Heart right ventricle (tissue), 16 donors: Measurements from ENCODE around the gene ARL4A. TPM values are rescaled to one million over a fixed set of nuclear protein-coding genes. Genes with fewer than 3 reads are reported as not detected.

Source experiments
- ATAC-seq, 8 donors: fragments of 200-7000 bp; cut with Tn5 transposase; one replicate each; pipeline ENCODE4 v1.9.1; 2020; ENCODE audit warnings: mild to moderate bottlenecking in 8 of 8, moderate library complexity in 8 of 8, moderate number of reproducible peaks in 1 of 8
- DNase-seq, 2 donors: peaks; one replicate each; pipeline ENCODE4 v3.0.0-alpha.2; 2020
- H3K27ac ChIP-seq, 10 donors: fragments of 200-600 bp; sonication (generic) in 2 of 10; one replicate each; pipeline versions ENCODE4 v1.5.0 to v1.8.0; 2020 to 2022; ENCODE audit warnings: mild to moderate bottlenecking in 3 of 10
- H3K27me3 ChIP-seq, 7 donors: fragments of 200-600 bp; one replicate each; pipeline ENCODE4 v1.8.0; 2021 to 2022; ENCODE audit warnings: mild to moderate bottlenecking in 2 of 7
- H3K36me3 ChIP-seq, 9 donors: fragments of 200-600 bp; sonication (generic) in 1 of 9; one replicate each; pipeline versions ENCODE4 v1.5.0 to v1.8.0; 2020 to 2022; ENCODE audit warnings: mild to moderate bottlenecking in 2 of 9
- H3K4me1 ChIP-seq, 9 donors: fragments of 200-600 bp; sonication (generic) in 1 of 9; one replicate each; pipeline versions ENCODE4 v1.5.0 to v1.8.0; 2020 to 2022; ENCODE audit warnings: mild to moderate bottlenecking in 4 of 9
- H3K4me3 ChIP-seq, 10 donors: fragments of 200-600 bp; sonication (generic) in 2 of 10; one replicate each; pipeline versions ENCODE4 v1.5.0 to v1.8.0; 2020 to 2022; ENCODE audit warnings: mild to moderate bottlenecking in 7 of 10, moderate library complexity in 2 of 10
- H3K9me3 ChIP-seq, 11 donors: fragments of 200-600 bp in 10 of 11; sonication (generic) in 2 of 11; one replicate each; pipeline versions ENCODE4 v1.5.0 to v1.8.0; 2013 to 2022; ENCODE audit warnings: mild to moderate bottlenecking in 2 of 11, control low read depth in 1 of 11, moderate library complexity in 1 of 11
- WGBS, 2 donors: extraction: QIAGEN DNeasy Blood & Tissue Kit; methylation state at CpG; one replicate each; pipeline ENCODE4 v1.1.7; 2013; ENCODE audit warnings: inconsistent platforms in 1 of 2; 5-methylcytosine and 5-hydroxymethylcytosine counted together
- intact Hi-C, 10 donors: fragments of 100-400 bp; cut with DNase I; formaldehyde crosslinking; loops; one replicate each; pipeline versions ENCODE4 v1.11.1 to v1.14.2; 2022
- polyA plus RNA-seq, 2 donors: library from polyadenylated mRNA; stranded (reverse); fragments of 200-250 nt; gene quantifications; one replicate each; pipeline ENCODE4 v1.2.3, GENCODE V29; 2013
- total RNA-seq, 10 donors: library from RNA; stranded (reverse); fragmentation: NEBNext Ultra II Directional in 3 of 10; extraction: Animal tissue kit (Norgen Biotek cat#: 25700) in 3 of 10; gene quantifications; one replicate each; pipeline versions ENCODE4 v1.2.1 to v1.2.4, GENCODE V29; 2021 to 2023
- TF ChIP-seq, protein P1 (sequence below), 9 donors: fragments of 200-600 bp; sonication (generic) in 2 of 9; IDR thresholded peaks; one replicate each; pipeline versions ENCODE4 v1.5.0 to v1.8.0; 2021 to 2022; ENCODE audit warnings: antibody characterized with exemption in 9 of 9, mild to moderate bottlenecking in 5 of 9, moderate library complexity in 1 of 9
- donor health status: Arrhythmogenic right ventricular cardiomyopathy.
- donor health status: ischemic (EF 13 %, LVEDD 7.1; RV severe dilation, severe dysfunction).
- donor health status: healthy with polysubstance abuse.
- donor health status: DM: no; HTN: yes; CAD: no.
- donor health status: DM: no; HTN: no; CAD: no.
- donor health status: ischemic (EF 25% LVEDD 6.9; RV normal size, moderate dysfunction).
- donor health status: ischemic (EF 25% LVEDD 5.7; RV mildly dilated, moderate dysfunction).
- donor health status: healthy.
- donor health status: DM: yes; HTN: yes; CAD: no.
- donor health status: Ischemic cardiomyopathy.
- donor health status: ischemic (EF 35%, LVEDD 5.7; RV mildly dilated, moderate dysfunction).
- donor health status: nonischemic (EF 11% LVEDD 7.7; RV severe dilation, severe dysfunction).
- donor health status: DM: yes; HTN: yes; CAD: no.
- donor health status: PGD.
- donor health status: ischemic (EF 29% LVEDD 5.4; RV normal size, mild dysfunction).
- donor health status: nonischemic (EF 23%, LVEDD 6.1; RV moderate dilation, normal function).

ARL4A gene
- total and polyA plus RNA-seq, 12 donors: 6.9 to 21.4 (median 12.9) TPM

- Histone ChIP-seq H3K27me3 (no peaks in the 10 kb centered on the region), H3K9me3 (no peaks in the 10 kb centered on the region), H3K27ac (no peak overlapping the region), H3K4me3 (no peak overlapping the region), H3K4me1 (no peaks in the 10 kb centered on the region), H3K36me3 (no peaks in the 10 kb centered on the region)
- TF ChIP-seq, protein P1, sequence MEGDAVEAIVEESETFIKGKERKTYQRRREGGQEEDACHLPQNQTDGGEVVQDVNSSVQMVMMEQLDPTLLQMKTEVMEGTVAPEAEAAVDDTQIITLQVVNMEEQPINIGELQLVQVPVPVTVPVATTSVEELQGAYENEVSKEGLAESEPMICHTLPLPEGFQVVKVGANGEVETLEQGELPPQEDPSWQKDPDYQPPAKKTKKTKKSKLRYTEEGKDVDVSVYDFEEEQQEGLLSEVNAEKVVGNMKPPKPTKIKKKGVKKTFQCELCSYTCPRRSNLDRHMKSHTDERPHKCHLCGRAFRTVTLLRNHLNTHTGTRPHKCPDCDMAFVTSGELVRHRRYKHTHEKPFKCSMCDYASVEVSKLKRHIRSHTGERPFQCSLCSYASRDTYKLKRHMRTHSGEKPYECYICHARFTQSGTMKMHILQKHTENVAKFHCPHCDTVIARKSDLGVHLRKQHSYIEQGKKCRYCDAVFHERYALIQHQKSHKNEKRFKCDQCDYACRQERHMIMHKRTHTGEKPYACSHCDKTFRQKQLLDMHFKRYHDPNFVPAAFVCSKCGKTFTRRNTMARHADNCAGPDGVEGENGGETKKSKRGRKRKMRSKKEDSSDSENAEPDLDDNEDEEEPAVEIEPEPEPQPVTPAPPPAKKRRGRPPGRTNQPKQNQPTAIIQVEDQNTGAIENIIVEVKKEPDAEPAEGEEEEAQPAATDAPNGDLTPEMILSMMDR (IDR thresholded peaks at IDR 0.05): no peak
- DNase-seq (no peak), ATAC-seq (no peak)
- WGBS, 2 donors: 75 to 78% methylated on average over 4 of the region's 4 CpGs
- intact Hi-C loops: loop anchor here in 2 of 10 donors (10.0 kb wide), 2 partner anchors 536 to 616 kb away; no protein-coding TSS in a partner anchor
Observed at GRCh38 chr7:12648704-12649261, 38.6 kb upstream of the ARL4A start.

GRCh38 chr7:12649348-12649747 is 38.1 kb upstream of the ARL4A start:
- H3K27me3 ChIP-seq: no peaks in the 10 kb centered on the region
- intact Hi-C loops: loop anchor here in 2 of 10 donors (10.0 kb wide), 2 partner anchors 535 to 615 kb away; no protein-coding TSS in a partner anchor
- no peak overlapping the region for H3K4me3 ChIP-seq
- ATAC-seq (no peak), DNase-seq (no peak)
- no peaks in the 10 kb centered on the region for H3K4me1 ChIP-seq
- no peak overlapping the region for H3K27ac ChIP-seq
- H3K36me3 ChIP-seq: no peaks in the 10 kb centered on the region
- TF ChIP-seq, protein P1 (IDR thresholded peaks at IDR 0.05): no peak
- H3K9me3 ChIP-seq: no peaks in the 10 kb centered on the region

GRCh38 chr7:12650080-12650479 is 37.4 kb upstream of the ARL4A start:
- H3K27ac ChIP-seq: no peak overlapping the region
- TF ChIP-seq, protein P1 (IDR thresholded peaks at IDR 0.05): no peak
- DNase-seq (no peak), ATAC-seq (no peak)
- no peaks in the 10 kb centered on the region for H3K4me1 ChIP-seq
- H3K27me3 ChIP-seq: no peaks in the 10 kb centered on the region
- H3K36me3 ChIP-seq: no peaks in the 10 kb centered on the region
- intact Hi-C loops: no loop called here
- no peaks in the 10 kb centered on the region for H3K9me3 ChIP-seq
- no peak overlapping the region for H3K4me3 ChIP-seq
- 85 to 90% methylated on average over 2 of the region's 2 CpGs for WGBS, 2 donors

- ATAC-seq: no peak
- TF ChIP-seq, protein P1 (IDR thresholded peaks at IDR 0.05): no peak
- WGBS, 2 donors: 87 to 89% methylated on average over 3 of the region's 3 CpGs
- intact Hi-C loops: no loop called here
- no peaks in the 10 kb centered on the region for H3K9me3 ChIP-seq
- H3K4me1 ChIP-seq: no peaks in the 10 kb centered on the region
- H3K27me3 ChIP-seq: no peaks in the 10 kb centered on the region
- no peak overlapping the region for H3K27ac ChIP-seq
- H3K4me3 ChIP-seq: no peak overlapping the region
- no peaks in the 10 kb centered on the region for H3K36me3 ChIP-seq
- DNase-seq: no peak
Observed at GRCh38 chr7:12653110-12653509, 34.3 kb upstream of the ARL4A start.
